ENCODE measurements around the gene GSK3A. TPM values are rescaled to one million over a fixed set of nuclear protein-coding genes. Genes with fewer than 3 reads are reported as not detected.

The GSK3A gene
- total RNA-seq, 2 donors from 2014 or later, result 12.5 to 14.5 TPM

- DNase-seq (peak in 1 of 4 donors; percentile 27), ATAC-seq (no peak)
- Histone ChIP-seq H3K36me3 (replicated peaks in 1 of 2; ENCODE audit: insufficient read depth in 1 of 2, low read depth in 2 of 2) (no peaks in the 10 kb centered on the region), H3K27ac (peak overlapping the region; percentile 76 to 94 (median 84)), H3K4me1 (peaks cover 55% of the 10 kb centered on the region), H3K9me3 (no peaks in the 10 kb centered on the region), H3K4me3 (peak overlapping the region; percentile 63 to 76), H3K27me3 (no peaks in the 10 kb centered on the region)
- 0 to 1% methylated on average over 15 to 16 of the region's 49 CpGs for WGBS, 2 donors
- no peak for TF ChIP-seq CTCF (IDR thresholded peaks at IDR 0.05)
- no peak for TF ChIP-seq POLR2A (IDR thresholded peaks at IDR 0.05)
- intact Hi-C loops (cut with DNase I), result no loop called here
Measured at GRCh38 chr19:42242069-42242511, 312 bp downstream of the GSK3A start.

- peaks cover 0 to 3% of the 10 kb centered on the region in 2 donors for H3K36me3 ChIP-seq (replicated peaks in 1 of 2; ENCODE audit: insufficient read depth in 1 of 2, low read depth in 2 of 2)
- 94 to 100% methylated on average over 3 of the region's 3 CpGs for whole genome bisulfite sequencing, 2 donors
- no peaks in the 10 kb centered on the region for H3K27me3 ChIP-seq
- peak overlapping the region in 1 of 4 donors; percentile 76 for H3K27ac ChIP-seq
- no peaks in the 10 kb centered on the region for H3K9me3 ChIP-seq
- TF ChIP-seq CTCF (IDR thresholded peaks at IDR 0.05) (no peak), POLR2A (IDR thresholded peaks at IDR 0.05) (no peak)
- intact Hi-C loops (cut with DNase I), result no loop called here
- peaks cover 48% of the 10 kb centered on the region for H3K4me1 ChIP-seq
- DNase-seq (no peak), ATAC-seq (no peak)
- H3K4me3 ChIP-seq, result peak overlapping the region in 1 of 2 donors; percentile 63
Measured at GRCh38 chr19:42241279-42241678, 1.1 kb downstream of the GSK3A start.

- TF ChIP-seq CTCF (IDR thresholded peaks at IDR 0.05) (no peak), POLR2A (IDR thresholded peaks at IDR 0.05) (no peak)
- intact Hi-C loops (cut with DNase I), result no loop called here
- 75 to 88% methylated on average over 4 to 10 of the region's 10 CpGs for WGBS, 2 donors
- no peak overlapping the region for H3K27ac ChIP-seq
- ATAC-seq (no peak), DNase-seq (no peak)
- peaks cover 0 to 9% of the 10 kb centered on the region in 2 donors for H3K36me3 ChIP-seq (replicated peaks in 1 of 2; ENCODE audit: insufficient read depth in 1 of 2, low read depth in 2 of 2)
- no peaks in the 10 kb centered on the region for H3K9me3 ChIP-seq
- H3K4me3 ChIP-seq, result no peak overlapping the region
- no peaks in the 10 kb centered on the region for H3K27me3 ChIP-seq
- peaks cover 34% of the 10 kb centered on the region for H3K4me1 ChIP-seq
Measured at GRCh38 chr19:42239544-42240220, 2.7 kb downstream of the GSK3A start.

- Histone ChIP-seq H3K27ac (no peak overlapping the region), H3K27me3 (no peaks in the 10 kb centered on the region), H3K36me3 (replicated peaks in 1 of 2; ENCODE audit: insufficient read depth in 1 of 2, low read depth in 2 of 2) (peaks cover 11 to 15% of the 10 kb centered on the region in 2 donors), H3K4me3 (no peak overlapping the region), H3K9me3 (no peaks in the 10 kb centered on the region), H3K4me1 (peaks cover 11% of the 10 kb centered on the region)
- WGBS, 2 donors, result 85 to 91% methylated on average over 5 of the region's 5 CpGs
- TF ChIP-seq POLR2A (IDR thresholded peaks at IDR 0.05) (no peak), CTCF (IDR thresholded peaks at IDR 0.05) (no peak)
- intact Hi-C loops (cut with DNase I), result no loop called here
- no peak for ATAC-seq
- DNase-seq, result no peak
Measured at GRCh38 chr19:42235181-42235580, 7.2 kb downstream of the GSK3A start.

- H3K36me3 ChIP-seq (replicated peaks in 1 of 2; ENCODE audit: insufficient read depth in 1 of 2, low read depth in 2 of 2), result peaks cover 11 to 15% of the 10 kb centered on the region in 2 donors
- H3K27me3 ChIP-seq, result no peaks in the 10 kb centered on the region
- H3K4me1 ChIP-seq, result peaks cover 2% of the 10 kb centered on the region
- H3K4me3 ChIP-seq, result no peak overlapping the region
- TF ChIP-seq CTCF (IDR thresholded peaks at IDR 0.05), result no peak
- no peak for TF ChIP-seq POLR2A (IDR thresholded peaks at IDR 0.05)
- 88 to 91% methylated on average over 7 to 11 of the region's 11 CpGs for WGBS, 2 donors
- DNase-seq (no peak), ATAC-seq (no peak)
- H3K9me3 ChIP-seq, result no peaks in the 10 kb centered on the region
- intact Hi-C loops (cut with DNase I), result no loop called here
- no peak overlapping the region for H3K27ac ChIP-seq
Measured at GRCh38 chr19:42234364-42234763, 8.0 kb downstream of the GSK3A start.

Data from body of pancreas (tissue), 4 donors.